Stimulated activated CD4-positive, alpha-beta T cell treated with anti-CD3 and anti-CD28 coated beads, Interleukin-12 subunit alpha, Interleukin-12 subunit beta, amount 100 ng/mL, for 24 hours (primary cell): ENCODE results near the gene ZNG1F.
"Not testable (repeated sequence)": the region's sequence is repeated elsewhere in the genome, so short reads cannot be mapped to it uniquely, and the experiment has no call there.

ENCODE experiments used
- DNase-seq, 2 experiments: peaks; one replicate each; pipeline ENCODE4 v3.0.0-alpha.2; 2020; ENCODE audit warnings: low read depth in 2 of 2

The ZNG1F gene

GRCh38 chr9:41123396-41123795 is 65.7 kb downstream of the ZNG1F start:
- not testable (repeated sequence) for DNase-seq

GRCh38 chr9:41120696-41121095 is 68.4 kb downstream of the ZNG1F start:
- DNase-seq, result not testable (repeated sequence)

- DNase-seq, result not testable (repeated sequence)
These were observed 69.4 kb downstream of the ZNG1F start for GRCh38 chr9:41119719-41120118.

GRCh38 chr9:41119311-41119710 is 69.8 kb downstream of the ZNG1F start:
- not testable (repeated sequence) for DNase-seq

- not testable (repeated sequence) for DNase-seq
These were observed 75.8 kb downstream of the ZNG1F start for GRCh38 chr9:41113348-41113747.

GRCh38 chr9:41111414-41111813 is 77.7 kb downstream of the ZNG1F start:
- DNase-seq, result not testable (repeated sequence)

- DNase-seq, result not testable (repeated sequence)
These were observed 78.2 kb downstream of the ZNG1F start for GRCh38 chr9:41110913-41111312.

GRCh38 chr9:41109253-41109652 is 79.9 kb downstream of the ZNG1F start:
- DNase-seq, result not testable (repeated sequence)

GRCh38 chr9:41108816-41109215 is 80.3 kb downstream of the ZNG1F start:
- DNase-seq, result not testable (repeated sequence)

GRCh38 chr9:41106472-41107116 is 82.5 kb downstream of the ZNG1F start:
- not testable (repeated sequence) for DNase-seq

GRCh38 chr9:41105557-41106253 is 83.4 kb downstream of the ZNG1F start:
- not testable (repeated sequence) for DNase-seq

- DNase-seq, result not testable (repeated sequence)
These were observed 84.6 kb downstream of the ZNG1F start for GRCh38 chr9:41104542-41104941.

GRCh38 chr9:41100508-41100907 is 88.6 kb downstream of the ZNG1F start:
- DNase-seq, result not testable (repeated sequence)

GRCh38 chr9:41098759-41099158 is 90.4 kb downstream of the ZNG1F start:
- not testable (repeated sequence) for DNase-seq

- DNase-seq, result not testable (repeated sequence)
These were observed 94.1 kb downstream of the ZNG1F start for GRCh38 chr9:41095060-41095459.

GRCh38 chr9:41094010-41094773 is 94.9 kb downstream of the ZNG1F start:
- not testable (repeated sequence) for DNase-seq

- not testable (repeated sequence) for DNase-seq
These were observed 98.2 kb downstream of the ZNG1F start for GRCh38 chr9:41090922-41091321.

GRCh38 chr9:41090386-41090785 is 98.7 kb downstream of the ZNG1F start:
- not testable (repeated sequence) for DNase-seq

- DNase-seq, result not testable (repeated sequence)
These were observed 100.6 kb downstream of the ZNG1F start for GRCh38 chr9:41088450-41089059.

- DNase-seq, result not testable (repeated sequence)
These were observed 101.2 kb downstream of the ZNG1F start for GRCh38 chr9:41087929-41088328.

GRCh38 chr9:41087157-41087780 is 101.8 kb downstream of the ZNG1F start:
- DNase-seq, result not testable (repeated sequence)
